H9 (cell line): ENCODE measurements around the gene CTNNA3. TPM values are rescaled to one million over a fixed set of nuclear protein-coding genes. Genes with fewer than 3 reads are reported as not detected.

ENCODE experiments used
- DNase-seq: peaks from one replicate; pipeline ENCODE4 v3.0.0-alpha.2; 2017
- H2AFZ ChIP-seq: one replicate; pipeline ENCODE4 v1.6.1; 2013; ENCODE audit warnings: mild to moderate bottlenecking, low read length, control low read depth, moderate library complexity
- H2AK5ac ChIP-seq: 2 replicates; pipeline ENCODE4 v1.6.1; 2013; ENCODE audit warnings: low read length, control low read depth, mixed read lengths; ENCODE audit not compliant: insufficient read length
- H2BK120ac ChIP-seq: one replicate; pipeline ENCODE4 v1.6.1; 2013; ENCODE audit warnings: low read depth, mild to moderate bottlenecking, low read length, control low read depth, inconsistent platforms; ENCODE audit not compliant: poor library complexity, severe bottlenecking
- H2BK12ac ChIP-seq: 2 replicates; pipeline ENCODE4 v1.6.1; 2013; ENCODE audit warnings: low read length, control low read depth, mixed read lengths, low read depth; ENCODE audit not compliant: insufficient read length
- H2BK15ac ChIP-seq: 2 replicates; pipeline ENCODE4 v1.6.1; 2013; ENCODE audit warnings: low read depth, low read length, control low read depth
- H2BK20ac ChIP-seq: one replicate; pipeline ENCODE4 v1.6.1; 2013; ENCODE audit warnings: low read depth, mild to moderate bottlenecking, low read length, control low read depth, inconsistent platforms; ENCODE audit not compliant: poor library complexity, severe bottlenecking
- H2BK5ac ChIP-seq: 2 replicates; pipeline ENCODE4 v1.6.1; 2013; ENCODE audit warnings: low read length, control low read depth, mixed read lengths; ENCODE audit not compliant: insufficient read length
- H3K14ac ChIP-seq: 2 replicates; pipeline ENCODE4 v1.6.1; 2013; ENCODE audit warnings: low read length, control low read depth; ENCODE audit not compliant: insufficient read depth
- H3K18ac ChIP-seq: 2 replicates; pipeline ENCODE4 v1.6.1; 2013; ENCODE audit warnings: low read depth, mild to moderate bottlenecking, mixed read lengths, low read length, control low read depth; ENCODE audit not compliant: insufficient read length
- H3K23ac ChIP-seq: 2 replicates; pipeline ENCODE4 v1.6.1; 2013; ENCODE audit warnings: low read length, control low read depth, mixed read lengths, low read depth; ENCODE audit not compliant: insufficient read length
- H3K23me2 ChIP-seq: 2 replicates; pipeline ENCODE4 v1.6.1; 2013; ENCODE audit warnings: low read depth, mild to moderate bottlenecking, mixed read lengths, low read length, control low read depth; ENCODE audit not compliant: insufficient read length, poor library complexity, severe bottlenecking
- H3K27ac ChIP-seq: 2 replicates; pipeline ENCODE4 v1.5.1; 2013; ENCODE audit warnings: low read length, control low read depth, mixed read lengths, low read depth; ENCODE audit not compliant: insufficient read length
- H3K27me3 ChIP-seq: 2 replicates; pipeline ENCODE4 v1.6.1; 2013; ENCODE audit warnings: low read length, control low read depth, inconsistent platforms; ENCODE audit not compliant: insufficient read depth
- H3K4ac ChIP-seq: 2 replicates; pipeline ENCODE4 v1.6.1; 2013; ENCODE audit warnings: low read depth, mild to moderate bottlenecking, control low read depth, inconsistent platforms, low read length, moderate library complexity
- H3K4me1 ChIP-seq: 2 replicates; pipeline ENCODE4 v1.6.1; 2013; ENCODE audit warnings: low read length, control low read depth, inconsistent platforms; ENCODE audit not compliant: insufficient read depth
- H3K4me2 ChIP-seq: 2 replicates; pipeline ENCODE4 v1.6.1; 2013; ENCODE audit warnings: low read length, control low read depth, mixed read lengths; ENCODE audit not compliant: insufficient read length, insufficient read depth
- H3K56ac ChIP-seq: 2 replicates; pipeline ENCODE4 v1.6.1; 2013; ENCODE audit warnings: low read depth, mild to moderate bottlenecking, mixed read lengths, low read length, control low read depth; ENCODE audit not compliant: insufficient read length
- H3K79me1 ChIP-seq: 2 replicates; pipeline ENCODE4 v1.6.1; 2013; ENCODE audit warnings: low read depth, mild to moderate bottlenecking, moderate library complexity, low read length, control low read depth, inconsistent platforms; ENCODE audit not compliant: insufficient read depth, poor library complexity, severe bottlenecking
- H3K79me2 ChIP-seq: 2 replicates; pipeline ENCODE4 v1.6.1; 2013; ENCODE audit warnings: low read length, control low read depth, inconsistent platforms; ENCODE audit not compliant: insufficient read depth
- H3K9ac ChIP-seq: 2 replicates; pipeline ENCODE4 v1.6.1; 2013; ENCODE audit warnings: low read length, control low read depth, mixed read lengths; ENCODE audit not compliant: insufficient read length; ENCODE audit errors: extremely low read depth
- H3K9me3 ChIP-seq: one replicate; pipeline ENCODE4 v1.6.1; 2013; ENCODE audit warnings: low read depth, low read length, inconsistent platforms; ENCODE audit not compliant: control insufficient read depth
- H3T11ph ChIP-seq: one replicate; pipeline ENCODE4 v1.6.1; 2013; ENCODE audit warnings: mild to moderate bottlenecking, low read length, control low read depth, inconsistent platforms
- H4K20me1 ChIP-seq: one replicate; pipeline ENCODE4 v1.6.1; 2013; ENCODE audit not compliant: control insufficient read depth, insufficient read length, insufficient read depth
- H4K5ac ChIP-seq: 2 replicates; pipeline ENCODE4 v1.6.1; 2013; ENCODE audit warnings: low read depth, mild to moderate bottlenecking, mixed read lengths, low read length, control low read depth; ENCODE audit not compliant: insufficient read length
- H4K8ac ChIP-seq: replicated peaks from 2 replicates; pipeline ENCODE4 v1.6.1; 2013; ENCODE audit warnings: low read length, control low read depth, mixed read lengths, low read depth; ENCODE audit not compliant: insufficient read length
- H4K91ac ChIP-seq: 2 replicates; pipeline ENCODE4 v1.6.1; 2013; ENCODE audit warnings: low read depth, mild to moderate bottlenecking, moderate library complexity, mixed read lengths, low read length, control low read depth; ENCODE audit not compliant: insufficient read length
- H3K27ac Mint-ChIP-seq, 3 experiments: 2 replicates in 2 of 3; 3 replicates in 1 of 3; pipeline ENCODE4 v1.8.0; 2020 to 2021; ENCODE audit warnings: mixed read lengths in 3 of 3, mild to moderate bottlenecking in 1 of 3, moderate library complexity in 1 of 3
- H3K27me3 Mint-ChIP-seq: 2 replicates; pipeline ENCODE4 v1.8.0; 2021; ENCODE audit warnings: low read depth, mild to moderate bottlenecking, moderate library complexity, mixed read lengths
- H3K36me3 Mint-ChIP-seq, 3 experiments: 2 replicates in 2 of 3; 3 replicates in 1 of 3; pipeline ENCODE4 v1.8.0; 2020 to 2021; ENCODE audit warnings: low read depth in 3 of 3, mixed read lengths in 3 of 3; ENCODE audit not compliant: insufficient read depth in 1 of 3
- H3K4me1 Mint-ChIP-seq, 2 experiments: 2 replicates each; pipeline ENCODE4 v1.8.0; 2020; ENCODE audit warnings: mixed read lengths in 2 of 2
- H3K4me3 Mint-ChIP-seq, 2 experiments: 2 replicates in 1 of 2; 3 replicates in 1 of 2; pipeline ENCODE4 v1.8.0; 2020 to 2021; ENCODE audit warnings: mild to moderate bottlenecking in 2 of 2, mixed read lengths in 2 of 2, moderate library complexity in 1 of 2
- H3K9me3 Mint-ChIP-seq, 2 experiments: 2 replicates in 1 of 2; 3 replicates in 1 of 2; pipeline ENCODE4 v1.8.0; 2020; ENCODE audit warnings: mild to moderate bottlenecking in 2 of 2, mixed read lengths in 2 of 2, moderate library complexity in 1 of 2
- WGBS: extraction: QIAGEN DNeasy Blood & Tissue Kit; methylation state at CpG from one replicate; pipeline ENCODE4 v1.1.7; 2013; ENCODE audit warnings: missing lambda C conversion rate, low lambda C conversion rate, mixed read lengths; ENCODE audit not compliant: insufficient read length; ENCODE audit errors: extremely low coverage; 5-methylcytosine and 5-hydroxymethylcytosine counted together
- total RNA-seq: library from RNA; stranded (reverse); gene quantifications from 2 replicates; pipeline ENCODE4 v1.2.1, GENCODE V29; 2021
- TF ChIP-seq, protein P1 (sequence below): fragments of 200-600 bp; sonication (generic); conservative IDR thresholded peaks from 3 replicates; pipeline ENCODE4 v1.8.0; 2021; ENCODE audit warnings: antibody characterized with exemption, mild to moderate bottlenecking

Gene CTNNA3
- total RNA-seq, 1 experiment from 2014 or later, result 3.3 TPM

DNA sequence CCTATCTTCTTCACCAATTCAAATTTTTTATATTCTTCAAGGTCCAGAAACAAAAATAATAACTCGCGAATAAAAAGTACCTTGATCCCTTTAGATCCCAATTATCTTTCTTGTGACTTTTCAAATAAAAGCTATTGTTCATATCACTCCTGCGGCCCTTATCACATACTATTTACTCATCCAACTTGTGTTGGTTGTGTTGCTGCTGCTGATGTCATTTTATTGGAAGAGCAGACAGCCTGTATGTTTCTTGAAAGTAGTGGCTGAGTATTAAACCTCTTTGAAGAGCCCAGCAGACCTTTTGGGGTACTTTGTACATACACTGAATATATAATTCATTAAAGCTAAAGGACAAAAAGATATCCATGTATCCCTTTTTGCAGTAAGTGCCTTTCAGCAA is 231.7 kb downstream of the CTNNA3 start:
- no peaks in the 10 kb centered on the region for H3K79me2 ChIP-seq
- Mint-ChIP-seq H3K27me3 (no peaks in the 10 kb centered on the region), H3K4me3 (no peak overlapping the region), H3K9me3 (no peaks in the 10 kb centered on the region), H3K27ac (no peak overlapping the region), H3K36me3 (no peaks in the 10 kb centered on the region), H3K4me1 (no peaks in the 10 kb centered on the region)
- no peak overlapping the region for H2BK15ac ChIP-seq
- H3K9me3 ChIP-seq, result no peaks in the 10 kb centered on the region
- no peak overlapping the region for H3K56ac ChIP-seq
- no peak overlapping the region for H4K8ac ChIP-seq
- H3K4ac ChIP-seq, result no peak overlapping the region
- WGBS, result 100% methylated on average over 2 of the region's 3 CpGs
- no peaks in the 10 kb centered on the region for H4K20me1 ChIP-seq
- no peaks in the 10 kb centered on the region for H3K4me1 ChIP-seq
- no peak overlapping the region for H2AFZ ChIP-seq
- no peak overlapping the region for H2AK5ac ChIP-seq
- H3K4me2 ChIP-seq, result no peak overlapping the region
- no peak overlapping the region for H2BK5ac ChIP-seq
- no peak overlapping the region for H3K9ac ChIP-seq
- no peak overlapping the region for H2BK12ac ChIP-seq
- H2BK120ac ChIP-seq, result no peak overlapping the region
- no peak overlapping the region for H3K18ac ChIP-seq
- H4K91ac ChIP-seq, result no peak overlapping the region
- H2BK20ac ChIP-seq, result no peak overlapping the region
- H4K5ac ChIP-seq, result no peak overlapping the region
- no peak overlapping the region for H3K14ac ChIP-seq
- DNase-seq, result no peak
- H3K23me2 ChIP-seq, result no peaks in the 10 kb centered on the region
- H3T11ph ChIP-seq, result no peak overlapping the region
- TF ChIP-seq, protein P1, sequence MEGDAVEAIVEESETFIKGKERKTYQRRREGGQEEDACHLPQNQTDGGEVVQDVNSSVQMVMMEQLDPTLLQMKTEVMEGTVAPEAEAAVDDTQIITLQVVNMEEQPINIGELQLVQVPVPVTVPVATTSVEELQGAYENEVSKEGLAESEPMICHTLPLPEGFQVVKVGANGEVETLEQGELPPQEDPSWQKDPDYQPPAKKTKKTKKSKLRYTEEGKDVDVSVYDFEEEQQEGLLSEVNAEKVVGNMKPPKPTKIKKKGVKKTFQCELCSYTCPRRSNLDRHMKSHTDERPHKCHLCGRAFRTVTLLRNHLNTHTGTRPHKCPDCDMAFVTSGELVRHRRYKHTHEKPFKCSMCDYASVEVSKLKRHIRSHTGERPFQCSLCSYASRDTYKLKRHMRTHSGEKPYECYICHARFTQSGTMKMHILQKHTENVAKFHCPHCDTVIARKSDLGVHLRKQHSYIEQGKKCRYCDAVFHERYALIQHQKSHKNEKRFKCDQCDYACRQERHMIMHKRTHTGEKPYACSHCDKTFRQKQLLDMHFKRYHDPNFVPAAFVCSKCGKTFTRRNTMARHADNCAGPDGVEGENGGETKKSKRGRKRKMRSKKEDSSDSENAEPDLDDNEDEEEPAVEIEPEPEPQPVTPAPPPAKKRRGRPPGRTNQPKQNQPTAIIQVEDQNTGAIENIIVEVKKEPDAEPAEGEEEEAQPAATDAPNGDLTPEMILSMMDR, result no peak
- H3K27me3 ChIP-seq, result no peaks in the 10 kb centered on the region
- no peak overlapping the region for H3K23ac ChIP-seq
- no peak overlapping the region for H3K27ac ChIP-seq
- no peaks in the 10 kb centered on the region for H3K79me1 ChIP-seq
